ENCODE data around the gene SLC2A1.

GRCh38 chr1:42886046-42886739 lies 72.5 kb downstream of the SLC2A1 start:
- TF ChIP-seq CTCF (conservative IDR thresholded peaks at IDR 0.05) (no peak), ZFX (IDR thresholded peaks at IDR 0.05) (no peak)

Data from C4-2B (cell line).